Ovary (tissue), 9 donors: ENCODE data around the gene ANXA6. TPM values are rescaled to one million over a fixed set of nuclear protein-coding genes. Genes with fewer than 3 reads are reported as not detected.

ENCODE experiments used
- DNase-seq, 5 donors: peaks; one replicate each; pipeline ENCODE4 v3.0.0-alpha.2; 2019 to 2020
- H3K27ac ChIP-seq, 2 donors: fragments of 200-600 bp; one replicate each; pipeline versions ENCODE4 v1.5.1 to v1.8.0; 2019 to 2022
- H3K27me3 ChIP-seq: fragments of 200-600 bp; one replicate; pipeline ENCODE4 v1.8.0; 2022
- H3K36me3 ChIP-seq: fragments of 200-600 bp; sonication (generic); one replicate; pipeline ENCODE4 v1.5.1; 2019
- H3K4me1 ChIP-seq: one replicate; pipeline ENCODE4 v1.8.1; 2013; ENCODE audit warnings: mild to moderate bottlenecking, moderate library complexity; ENCODE audit not compliant: insufficient read depth
- H3K4me3 ChIP-seq: fragments of 200-600 bp; sonication (generic); one replicate; pipeline ENCODE4 v1.5.1; 2017
- H3K9me3 ChIP-seq, 2 donors: fragments of 200-600 bp in 1 of 2; sonication (generic) in 1 of 2; one replicate each; pipeline versions ENCODE4 v1.5.1 to v1.8.1; 2013 to 2019; ENCODE audit warnings: mild to moderate bottlenecking in 1 of 2, moderate library complexity in 1 of 2
- EP300 ChIP-seq: sonication (generic); formaldehyde crosslinking; IDR thresholded peaks from one replicate; pipeline ENCODE4 v1.6.1; 2017; ENCODE audit warnings: antibody characterized with exemption
- POLR2A ChIP-seq: fragments of 450-650 bp; IDR thresholded peaks from one replicate; pipeline ENCODE4 v1.6.1; 2017; ENCODE audit warnings: antibody characterized with exemption, mild to moderate bottlenecking, moderate library complexity
- WGBS, 3 donors: extraction: QIAGEN DNeasy Blood & Tissue Kit in 1 of 3; methylation state at CpG; one replicate each; pipeline versions ENCODE4 v1.1.5 to v1.1.7; 2013 to 2017; 5-methylcytosine and 5-hydroxymethylcytosine counted together
- intact Hi-C, 4 donors: fragments of 100-400 bp; cut with DNase I; formaldehyde crosslinking; loops; one replicate each; pipeline versions ENCODE4 v1.11.0 to v1.15.1; 2022 to 2023
- polyA plus RNA-seq, 2 donors: library from polyadenylated mRNA; stranded (reverse); fragments of 200-250 nt in 1 of 2; fragments of 350-450 nt in 1 of 2; fragmentation: Illumina TruSeq in 1 of 2; extraction: RNeasy Lipid Tissue Mini Kit (QIAGEN cat#74804) in 1 of 2; gene quantifications; one replicate each; pipeline ENCODE4 v1.2.3, GENCODE V29; 2013 to 2014
- total RNA-seq, 7 donors: library from RNA; depleted of rRNA in 2 of 7; stranded (reverse); fragments of >200 nt in 2 of 7; fragmentation: NEBNext Ultra II Directional in 3 of 7; extraction: Animal tissue kit (Norgen Biotek cat#: 25700) in 3 of 7; gene quantifications; one replicate each; pipeline versions ENCODE4 v1.1.0 to v1.2.4, GENCODE V29; 2016 to 2023
- TF ChIP-seq, protein P1 (sequence below), 3 donors: fragments of 450-650 bp in 2 of 3; fragments of 200-600 bp in 1 of 3; IDR thresholded peaks; one replicate each; pipeline versions ENCODE4 v1.5.1 to v1.8.0; 2016 to 2022; ENCODE audit warnings: antibody characterized with exemption in 3 of 3, mild to moderate bottlenecking in 1 of 3
- donor health status: DM: no; HTN: no; CAD: no; lungs with moderate emphysema.
- donor health status: DM: no; HTN: no; CAD: no.
- donor health status: Bipolar disorder and iron deficiency.
- donor health status: DM: yes; HTN: yes; CAD: no.
- donor health status: DM: no; HTN: no; CAD: no.
- donor health status: DM: yes; HTN: yes; CAD: no.

ANXA6 gene
- total and polyA plus RNA-seq, 9 donors, result 117 to 541 (median 225) TPM

- H3K27ac ChIP-seq, result peak overlapping the region; percentile 6 to 21
- no peaks in the 10 kb centered on the region for H3K27me3 ChIP-seq
- no peak for TF ChIP-seq POLR2A
- no peak for TF ChIP-seq EP300
- TF ChIP-seq, protein P1, sequence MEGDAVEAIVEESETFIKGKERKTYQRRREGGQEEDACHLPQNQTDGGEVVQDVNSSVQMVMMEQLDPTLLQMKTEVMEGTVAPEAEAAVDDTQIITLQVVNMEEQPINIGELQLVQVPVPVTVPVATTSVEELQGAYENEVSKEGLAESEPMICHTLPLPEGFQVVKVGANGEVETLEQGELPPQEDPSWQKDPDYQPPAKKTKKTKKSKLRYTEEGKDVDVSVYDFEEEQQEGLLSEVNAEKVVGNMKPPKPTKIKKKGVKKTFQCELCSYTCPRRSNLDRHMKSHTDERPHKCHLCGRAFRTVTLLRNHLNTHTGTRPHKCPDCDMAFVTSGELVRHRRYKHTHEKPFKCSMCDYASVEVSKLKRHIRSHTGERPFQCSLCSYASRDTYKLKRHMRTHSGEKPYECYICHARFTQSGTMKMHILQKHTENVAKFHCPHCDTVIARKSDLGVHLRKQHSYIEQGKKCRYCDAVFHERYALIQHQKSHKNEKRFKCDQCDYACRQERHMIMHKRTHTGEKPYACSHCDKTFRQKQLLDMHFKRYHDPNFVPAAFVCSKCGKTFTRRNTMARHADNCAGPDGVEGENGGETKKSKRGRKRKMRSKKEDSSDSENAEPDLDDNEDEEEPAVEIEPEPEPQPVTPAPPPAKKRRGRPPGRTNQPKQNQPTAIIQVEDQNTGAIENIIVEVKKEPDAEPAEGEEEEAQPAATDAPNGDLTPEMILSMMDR (IDR thresholded peaks at IDR 0.05), result no peak
- H3K4me1 ChIP-seq, result peaks cover 27% of the 10 kb centered on the region
- no peak overlapping the region for H3K4me3 ChIP-seq
- no peaks in the 10 kb centered on the region for H3K9me3 ChIP-seq
- DNase-seq, result peak in 3 of 5 donors; percentile 62 to 69 (median 67)
- intact Hi-C loops, result no loop called here
- H3K36me3 ChIP-seq, result no peaks in the 10 kb centered on the region
- WGBS, 3 donors, result 17 to 33% (median 24%) methylated on average over 17 of the region's 17 CpGs
Observed at GRCh38 chr5:151063142-151063989, 94.2 kb downstream of the ANXA6 start.

DNA sequence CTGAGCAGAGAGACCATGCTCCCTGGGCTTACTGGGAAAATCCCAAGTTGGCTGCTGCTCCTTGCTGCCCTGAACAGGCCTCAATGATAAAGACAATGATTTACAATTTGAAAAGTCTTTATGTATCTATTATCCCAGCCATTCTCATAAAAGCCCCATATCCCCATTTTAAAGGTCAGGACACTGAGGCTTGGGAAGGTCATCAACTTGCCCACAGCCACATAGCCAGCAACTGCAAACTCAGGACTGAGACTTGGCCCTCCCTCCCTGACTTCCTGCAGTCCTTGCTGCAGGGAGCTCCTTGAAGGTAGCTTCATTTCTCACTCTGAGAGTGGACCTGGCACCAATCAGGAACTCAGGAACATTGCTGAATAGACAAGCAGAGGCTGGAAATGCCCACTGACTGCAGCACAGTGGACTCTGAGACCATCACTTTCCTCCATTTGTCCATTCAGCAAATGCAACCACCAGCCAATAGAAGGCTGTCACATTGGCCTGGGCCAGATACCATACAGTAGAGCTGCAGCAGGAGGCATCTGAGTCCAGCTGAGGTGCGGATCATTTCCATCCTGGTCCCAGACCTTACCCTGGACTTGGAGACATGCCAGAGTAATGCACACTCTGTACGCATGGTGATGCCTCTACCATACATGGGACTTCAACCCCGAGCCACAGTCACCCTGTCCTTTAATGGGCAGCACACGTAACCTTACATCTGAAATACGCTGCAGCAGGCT is 95.0 kb downstream of the ANXA6 start:
- Histone ChIP-seq H3K4me3 (no peak overlapping the region), H3K27ac (no peak overlapping the region), H3K27me3 (no peaks in the 10 kb centered on the region), H3K4me1 (peaks cover 20% of the 10 kb centered on the region), H3K36me3 (no peaks in the 10 kb centered on the region), H3K9me3 (no peaks in the 10 kb centered on the region)
- no peak for TF ChIP-seq POLR2A
- no peak for TF ChIP-seq EP300
- TF ChIP-seq, protein P1 (IDR thresholded peaks at IDR 0.05), result no peak
- intact Hi-C loops, result no loop called here
- 84 to 95% (median 90%) methylated on average over 5 of the region's 5 CpGs for WGBS, 3 donors
- DNase-seq, result no peak

GRCh38 chr5:151060742-151061141 is 96.8 kb downstream of the ANXA6 start:
- Histone ChIP-seq H3K36me3 (no peaks in the 10 kb centered on the region), H3K4me1 (peaks cover 17% of the 10 kb centered on the region), H3K9me3 (no peaks in the 10 kb centered on the region), H3K27me3 (no peaks in the 10 kb centered on the region), H3K4me3 (no peak overlapping the region), H3K27ac (no peak overlapping the region)
- intact Hi-C loops, result no loop called here
- WGBS, 3 donors, result 78 to 91% (median 85%) methylated on average over 6 of the region's 6 CpGs
- TF ChIP-seq, protein P1 (IDR thresholded peaks at IDR 0.05), result no peak
- TF ChIP-seq EP300, result no peak
- no peak for TF ChIP-seq POLR2A
- DNase-seq, result no peak

- TF ChIP-seq POLR2A (no peak), EP300 (no peak)
- TF ChIP-seq, protein P1 (IDR thresholded peaks at IDR 0.05), result no peak
- WGBS, 3 donors, result 92 to 95% (median 95%) methylated on average over 7 of the region's 7 CpGs
- no peaks in the 10 kb centered on the region for H3K36me3 ChIP-seq
- no peak for DNase-seq
- peaks cover 13% of the 10 kb centered on the region for H3K4me1 ChIP-seq
- no peaks in the 10 kb centered on the region for H3K9me3 ChIP-seq
- H3K27me3 ChIP-seq, result no peaks in the 10 kb centered on the region
- H3K4me3 ChIP-seq, result no peak overlapping the region
- intact Hi-C loops, result loop anchor here in 2 of 4 donors (2.0 to 10.0 kb wide), 2 partner anchors 48 to 106 kb away; no protein-coding TSS in a partner anchor
- H3K27ac ChIP-seq, result no peak overlapping the region
Observed at GRCh38 chr5:151058891-151059489, 98.6 kb downstream of the ANXA6 start.
